K562 (cell line): ENCODE results near the gene EMC8. TPM values are rescaled to one million over a fixed set of nuclear protein-coding genes. Genes with fewer than 3 reads are reported as not detected.

Experiments used
- CBX5 ChIP-seq: IDR thresholded peaks from 2 replicates; pipeline ENCODE4 v1.6.1; 2014; ENCODE audit warnings: low read depth, borderline replicate concordance
- EP400 ChIP-seq: fragments of 450-650 bp; IDR thresholded peaks from 2 replicates; pipeline ENCODE4 v1.6.1; 2017; ENCODE audit warnings: antibody characterized with exemption, mild to moderate bottlenecking, moderate library complexity
- GABPA ChIP-seq: fragments of 200-800 bp; sonication (Bioruptor generic); conservative IDR thresholded peaks from 2 replicates; pipeline ENCODE4 v1.6.1; 2016; ENCODE audit warnings: low read depth, missing genetic modification characterization, missing compliant biosample characterization
- PCBP2 ChIP-seq: fragments of 200-400 bp; formaldehyde crosslinking; IDR thresholded peaks from 2 replicates; pipeline ENCODE4 v1.6.1; 2018; ENCODE audit warnings: low read length, low read depth, mild to moderate bottlenecking, moderate library complexity; ENCODE audit not compliant: poor library complexity, severe bottlenecking
- RHOXF2B ChIP-seq: fragments of 250-450 bp; sonication (Bioruptor Pico); conservative IDR thresholded peaks from 2 replicates; pipeline ENCODE4 v1.5.1; 2021
- SNIP1 ChIP-seq: fragments of 450-650 bp; IDR thresholded peaks from 2 replicates; pipeline ENCODE4 v1.7.1; 2017; ENCODE audit warnings: low read depth, mild to moderate bottlenecking
- TFAM ChIP-seq: fragments of 250-450 bp; sonication (Bioruptor Pico); conservative IDR thresholded peaks from 2 replicates; pipeline ENCODE4 v1.5.0; 2021; ENCODE audit warnings: mild to moderate bottlenecking, moderate library complexity
- YBX1 ChIP-seq: fragments of 450-650 bp; IDR thresholded peaks from 2 replicates; pipeline ENCODE4 v1.7.1; 2016; ENCODE audit warnings: mild to moderate bottlenecking
- ZNF175 ChIP-seq: fragments of 200-800 bp; sonication (Bioruptor generic); IDR thresholded peaks from 2 replicates; pipeline ENCODE4 v1.6.1; 2016; ENCODE audit warnings: low read depth, mild to moderate bottlenecking, missing genetic modification characterization, missing compliant biosample characterization
- ZNF436 ChIP-seq: fragments of 250-450, 450-650 bp; sonication (Bioruptor Pico); formaldehyde crosslinking; IDR thresholded peaks from 2 replicates; pipeline ENCODE4 v1.7.0; 2020; ENCODE audit warnings: mild to moderate bottlenecking
- ZNF766 ChIP-seq: fragments of 200-800 bp; sonication (Bioruptor generic); conservative IDR thresholded peaks from 2 replicates; pipeline ENCODE4 v1.6.1; 2016; ENCODE audit warnings: missing genetic modification characterization, missing compliant biosample characterization
- polyA plus RNA-seq, 8 experiments: library from polyadenylated mRNA; depleted of rRNA in 4 of 8; stranded (reverse) in 5 of 8; unstranded in 3 of 8; fragments of >200 nt; fragmentation: Nextera tagmentation in 2 of 8; fragmentation: Illumina TruSeq in 1 of 8; extraction: Ambion mirVana in 2 of 8; extraction: Trizol in 1 of 8; gene quantifications; 2 replicates each; pipeline versions ENCODE4 v1.2.1 to v1.2.3, GENCODE V29; 2011 to 2014; ENCODE audit warnings: inconsistent platforms in 1 of 8, missing spikeins in 1 of 8
- total RNA-seq, 7 experiments: library from RNA; depleted of rRNA in 6 of 7; stranded (reverse); fragments of >200 nt in 6 of 7; fragmentation: Illumina TruSeq in 2 of 7; extraction: Trizol in 2 of 7; gene quantifications; 2 replicates each; pipeline versions ENCODE4 v1.2.1 to v1.2.3, GENCODE V29; 2011 to 2021; ENCODE audit warnings: low replicate concordance in 1 of 7
- TF ChIP-seq, protein P1 (sequence below): IDR thresholded peaks from 3 replicates; pipeline ENCODE4 v1.6.1; 2011; ENCODE audit warnings: borderline replicate concordance, mild to moderate bottlenecking; ENCODE audit not compliant: insufficient read length, insufficient read depth
- TF ChIP-seq, protein P2 (sequence below): fragments of 250-450 bp; sonication (Bioruptor Pico); IDR thresholded peaks from 2 replicates; pipeline ENCODE4 v1.8.0; 2022; ENCODE audit warnings: moderate library complexity, mild to moderate bottlenecking, inconsistent platforms
- TF ChIP-seq, protein P3 (sequence below): IDR thresholded peaks from 2 replicates; pipeline ENCODE4 v1.6.1; 2014; ENCODE audit warnings: antibody characterized with exemption
- TF ChIP-seq, protein P4 (sequence below): fragments of 250-450 bp; sonication (Bioruptor Pico); IDR thresholded peaks from 2 replicates; pipeline ENCODE4 v1.9.0; 2021; ENCODE audit warnings: mild to moderate bottlenecking
- TF ChIP-seq, protein P5 (sequence below): fragments of 250-450 bp; sonication (Bioruptor Pico); IDR thresholded peaks from 2 replicates; pipeline ENCODE4 v1.8.0; 2021; ENCODE audit warnings: moderate library complexity, mild to moderate bottlenecking, inconsistent platforms

Gene EMC8
- total and polyA plus RNA-seq, 9 of the 15 experiments (the other 6 are each of a cell fraction or from before 2014, with no cell fraction given), result 11.4 to 81.8 (median 48.6) TPM

DNA sequence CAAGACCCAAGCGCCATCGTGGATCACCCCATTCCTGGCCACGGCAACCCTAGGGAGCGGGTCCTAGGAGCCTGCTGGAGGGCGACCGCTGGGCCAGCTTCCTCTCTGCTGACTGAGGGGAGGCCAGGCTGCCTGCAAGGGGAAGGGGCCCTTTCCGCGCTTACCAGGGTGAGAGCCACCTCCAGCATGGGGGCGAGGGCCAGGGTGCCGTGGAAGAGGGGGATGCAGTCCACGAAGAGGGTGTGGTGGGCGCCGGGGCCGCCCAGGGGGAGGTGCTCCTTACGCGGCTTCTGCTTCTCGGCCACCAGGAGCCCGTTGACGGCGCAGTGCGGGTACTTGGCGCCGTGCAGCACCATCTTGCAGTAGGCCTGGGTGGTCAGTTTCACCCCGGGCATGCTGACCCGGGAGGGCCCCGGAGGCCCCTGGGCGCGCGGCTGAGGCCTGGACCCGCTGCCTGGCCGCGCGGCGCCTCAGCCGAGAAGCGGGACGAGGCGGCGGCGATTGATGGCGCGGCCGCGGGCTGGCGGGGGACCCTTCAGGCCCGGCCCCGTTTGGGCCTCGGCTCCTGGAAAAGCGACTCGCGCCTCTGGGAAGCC is 345 bp downstream of the EMC8 start (continued):
- TF ChIP-seq, protein P1, sequence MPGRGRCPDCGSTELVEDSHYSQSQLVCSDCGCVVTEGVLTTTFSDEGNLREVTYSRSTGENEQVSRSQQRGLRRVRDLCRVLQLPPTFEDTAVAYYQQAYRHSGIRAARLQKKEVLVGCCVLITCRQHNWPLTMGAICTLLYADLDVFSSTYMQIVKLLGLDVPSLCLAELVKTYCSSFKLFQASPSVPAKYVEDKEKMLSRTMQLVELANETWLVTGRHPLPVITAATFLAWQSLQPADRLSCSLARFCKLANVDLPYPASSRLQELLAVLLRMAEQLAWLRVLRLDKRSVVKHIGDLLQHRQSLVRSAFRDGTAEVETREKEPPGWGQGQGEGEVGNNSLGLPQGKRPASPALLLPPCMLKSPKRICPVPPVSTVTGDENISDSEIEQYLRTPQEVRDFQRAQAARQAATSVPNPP, result no peak
- TF ChIP-seq, protein P2, sequence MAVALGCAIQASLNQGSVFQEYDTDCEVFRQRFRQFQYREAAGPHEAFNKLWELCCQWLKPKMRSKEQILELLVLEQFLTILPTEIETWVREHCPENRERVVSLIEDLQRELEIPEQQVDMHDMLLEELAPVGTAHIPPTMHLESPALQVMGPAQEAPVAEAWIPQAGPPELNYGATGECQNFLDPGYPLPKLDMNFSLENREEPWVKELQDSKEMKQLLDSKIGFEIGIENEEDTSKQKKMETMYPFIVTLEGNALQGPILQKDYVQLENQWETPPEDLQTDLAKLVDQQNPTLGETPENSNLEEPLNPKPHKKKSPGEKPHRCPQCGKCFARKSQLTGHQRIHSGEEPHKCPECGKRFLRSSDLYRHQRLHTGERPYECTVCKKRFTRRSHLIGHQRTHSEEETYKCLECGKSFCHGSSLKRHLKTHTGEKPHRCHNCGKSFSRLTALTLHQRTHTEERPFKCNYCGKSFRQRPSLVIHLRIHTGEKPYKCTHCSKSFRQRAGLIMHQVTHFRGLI (CRISPR knock-in tag), result no peak
- TF ChIP-seq GABPA (tag) (no peak), EP400 (no peak), CBX5 (no peak), ZNF436 (CRISPR knock-in tag) (no peak), ZNF175 (no peak), RHOXF2B (CRISPR knock-in tag) (no peak), ZNF766 (no peak), SNIP1 (no peak), PCBP2 (no peak), TFAM (CRISPR knock-in tag) (no peak), YBX1 (no peak)
- TF ChIP-seq, protein P3, sequence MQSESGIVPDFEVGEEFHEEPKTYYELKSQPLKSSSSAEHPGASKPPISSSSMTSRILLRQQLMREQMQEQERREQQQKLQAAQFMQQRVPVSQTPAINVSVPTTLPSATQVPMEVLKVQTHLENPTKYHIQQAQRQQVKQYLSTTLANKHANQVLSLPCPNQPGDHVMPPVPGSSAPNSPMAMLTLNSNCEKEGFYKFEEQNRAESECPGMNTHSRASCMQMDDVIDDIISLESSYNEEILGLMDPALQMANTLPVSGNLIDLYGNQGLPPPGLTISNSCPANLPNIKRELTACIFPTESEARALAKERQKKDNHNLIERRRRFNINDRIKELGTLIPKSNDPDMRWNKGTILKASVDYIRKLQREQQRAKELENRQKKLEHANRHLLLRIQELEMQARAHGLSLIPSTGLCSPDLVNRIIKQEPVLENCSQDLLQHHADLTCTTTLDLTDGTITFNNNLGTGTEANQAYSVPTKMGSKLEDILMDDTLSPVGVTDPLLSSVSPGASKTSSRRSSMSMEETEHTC, result no peak
- TF ChIP-seq, protein P4, sequence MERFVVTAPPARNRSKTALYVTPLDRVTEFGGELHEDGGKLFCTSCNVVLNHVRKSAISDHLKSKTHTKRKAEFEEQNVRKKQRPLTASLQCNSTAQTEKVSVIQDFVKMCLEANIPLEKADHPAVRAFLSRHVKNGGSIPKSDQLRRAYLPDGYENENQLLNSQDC (CRISPR knock-in tag), result no peak
- TF ChIP-seq, protein P5, sequence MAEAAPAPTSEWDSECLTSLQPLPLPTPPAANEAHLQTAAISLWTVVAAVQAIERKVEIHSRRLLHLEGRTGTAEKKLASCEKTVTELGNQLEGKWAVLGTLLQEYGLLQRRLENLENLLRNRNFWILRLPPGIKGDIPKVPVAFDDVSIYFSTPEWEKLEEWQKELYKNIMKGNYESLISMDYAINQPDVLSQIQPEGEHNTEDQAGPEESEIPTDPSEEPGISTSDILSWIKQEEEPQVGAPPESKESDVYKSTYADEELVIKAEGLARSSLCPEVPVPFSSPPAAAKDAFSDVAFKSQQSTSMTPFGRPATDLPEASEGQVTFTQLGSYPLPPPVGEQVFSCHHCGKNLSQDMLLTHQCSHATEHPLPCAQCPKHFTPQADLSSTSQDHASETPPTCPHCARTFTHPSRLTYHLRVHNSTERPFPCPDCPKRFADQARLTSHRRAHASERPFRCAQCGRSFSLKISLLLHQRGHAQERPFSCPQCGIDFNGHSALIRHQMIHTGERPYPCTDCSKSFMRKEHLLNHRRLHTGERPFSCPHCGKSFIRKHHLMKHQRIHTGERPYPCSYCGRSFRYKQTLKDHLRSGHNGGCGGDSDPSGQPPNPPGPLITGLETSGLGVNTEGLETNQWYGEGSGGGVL, result no peak
